HPDE6-E6E7 (cell line): ENCODE data around the gene USH2A.

Experiments
- DNase-seq: peaks from one replicate; pipeline ENCODE4 v3.0.0; 2011; ENCODE audit warnings: missing footprints; ENCODE audit errors: extremely low spot score

The USH2A gene

GRCh38 chr1:215958841-215959240 lies 464.4 kb downstream of the USH2A start:
- DNase-seq: no peak

DNA sequence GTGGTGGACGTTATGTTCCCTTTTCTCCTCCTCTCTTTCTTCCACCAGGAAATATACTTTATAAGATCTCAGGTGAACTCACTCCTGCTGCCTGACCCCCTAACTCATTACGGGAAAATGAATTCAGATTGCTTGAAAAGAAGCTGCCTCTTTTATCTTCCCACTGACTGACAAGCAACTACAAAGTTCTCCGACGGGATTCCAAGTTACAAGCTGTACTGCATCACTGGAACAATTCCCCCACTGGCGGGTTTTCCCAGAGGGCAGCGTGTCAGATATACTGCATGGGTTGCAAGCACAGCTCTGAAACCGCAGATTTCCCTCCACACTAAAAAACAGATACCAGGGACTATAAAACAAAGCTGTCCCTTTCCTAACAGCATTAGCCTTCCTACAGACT lies 465.6 kb downstream of the USH2A start:
- no peak for DNase-seq

- no peak for DNase-seq
Measured at GRCh38 chr1:215932558-215932957, 490.7 kb downstream of the USH2A start.

- no peak for DNase-seq
Measured at GRCh38 chr1:215926670-215927069, 496.6 kb downstream of the USH2A start.

DNA sequence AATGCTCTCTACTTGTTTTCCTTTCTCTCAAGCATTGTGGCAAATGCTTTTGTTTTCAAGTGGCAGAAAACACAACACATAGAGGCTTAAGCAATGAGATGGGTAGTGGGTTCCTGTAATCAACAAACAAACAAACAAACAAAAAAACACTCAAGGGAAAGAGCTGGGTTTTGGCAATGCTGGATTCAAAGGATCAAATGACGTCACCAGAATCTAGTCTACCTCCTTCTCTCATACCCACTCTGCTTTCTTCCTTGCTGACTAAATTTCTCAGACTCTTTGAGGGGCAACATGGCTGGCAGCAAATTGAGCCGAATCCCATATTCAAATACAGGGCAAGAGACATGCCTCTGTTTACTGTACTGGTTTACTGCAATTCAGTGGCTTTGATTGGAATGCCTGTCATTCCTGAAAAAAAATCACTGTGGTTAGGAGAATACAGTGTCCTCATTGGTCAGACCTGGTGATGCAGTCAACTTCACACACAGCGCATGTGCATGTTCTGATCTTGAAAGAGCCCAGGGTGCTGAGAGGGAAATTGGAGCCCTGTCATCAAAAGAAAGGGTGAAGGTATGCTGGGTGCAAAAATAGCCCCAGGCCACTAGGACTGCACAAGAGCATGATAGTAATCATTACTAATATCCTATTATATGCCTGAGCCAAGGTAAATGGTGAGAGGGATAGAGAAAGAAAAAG lies 500.0 kb downstream of the USH2A start:
- DNase-seq: peak; percentile 0

GRCh38 chr1:215911406-215911968 lies 511.8 kb downstream of the USH2A start:
- DNase-seq: no peak

DNA sequence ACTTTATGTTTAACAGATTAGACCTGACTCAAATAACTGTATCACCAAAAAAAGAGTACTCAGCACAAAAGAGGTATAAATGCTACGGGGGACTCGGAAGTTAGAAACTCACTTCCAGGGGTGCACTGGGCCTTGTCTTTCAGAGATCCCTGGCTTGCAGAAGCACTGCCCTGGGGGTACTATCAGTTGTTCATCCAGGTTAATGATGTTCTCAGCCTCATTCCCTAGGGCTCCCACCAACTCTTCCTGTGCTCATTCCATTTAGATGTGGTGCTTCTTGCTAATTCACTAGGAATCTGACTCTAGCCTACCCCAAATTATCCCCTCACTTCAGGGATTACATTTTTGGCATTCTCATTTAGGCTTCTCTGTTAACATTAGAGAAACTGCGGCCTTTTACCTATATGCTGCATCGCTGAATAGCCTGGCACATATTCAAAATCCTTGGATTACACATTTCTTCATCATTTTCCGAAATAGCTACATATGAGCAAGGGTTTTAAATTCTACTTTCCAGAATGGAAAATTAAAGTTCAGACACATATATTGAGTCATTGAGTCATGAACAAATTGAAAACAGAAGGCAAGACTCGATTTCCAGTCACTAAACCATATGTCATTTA lies 517.6 kb downstream of the USH2A start:
- no peak for DNase-seq

- no peak for DNase-seq
Measured at GRCh38 chr1:215900684-215901083, 522.6 kb downstream of the USH2A start.

DNA sequence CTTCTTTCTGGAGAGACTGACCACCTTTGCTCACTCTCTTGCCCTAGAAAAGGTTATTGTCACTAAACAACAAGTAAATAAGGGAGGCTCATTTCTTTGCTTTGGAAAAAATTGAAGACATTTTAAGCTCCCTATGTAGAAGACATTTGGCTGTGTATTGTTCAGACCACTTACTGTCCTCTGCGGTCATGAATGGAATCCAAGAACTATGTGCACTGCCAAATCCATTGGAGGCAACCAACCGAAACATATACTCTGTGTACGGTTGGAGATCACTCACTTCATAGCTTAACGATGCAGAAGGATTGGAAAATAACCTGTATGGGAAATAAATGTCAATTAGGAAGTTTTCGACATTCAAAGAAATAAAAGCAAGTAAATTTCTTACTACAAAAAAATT lies 523.3 kb downstream of the USH2A start:
- DNase-seq: no peak

- no peak for DNase-seq
Measured at GRCh38 chr1:215895893-215896292, 527.4 kb downstream of the USH2A start.

DNA sequence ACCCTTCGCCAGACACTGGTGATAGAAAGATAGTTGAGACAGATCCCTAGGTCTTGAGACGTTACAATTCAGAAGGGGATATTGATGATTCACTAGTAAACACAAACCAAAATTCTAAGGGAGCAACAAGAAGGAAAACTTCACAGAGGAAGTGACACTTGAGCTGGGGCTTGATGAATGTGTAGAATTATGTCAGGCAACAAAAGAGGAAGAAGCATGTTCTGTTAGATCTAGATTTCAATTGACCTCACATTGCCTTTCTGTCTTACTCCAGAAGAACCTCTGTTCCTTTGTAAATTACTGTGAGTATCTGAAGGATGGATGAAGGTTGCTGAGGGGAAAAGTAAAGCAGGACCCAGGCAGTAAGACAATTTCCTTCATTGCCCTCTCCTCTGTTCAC lies 528.0 kb downstream of the USH2A start:
- no peak for DNase-seq

GRCh38 chr1:215894617-215895016 lies 528.6 kb downstream of the USH2A start:
- no peak for DNase-seq

DNA sequence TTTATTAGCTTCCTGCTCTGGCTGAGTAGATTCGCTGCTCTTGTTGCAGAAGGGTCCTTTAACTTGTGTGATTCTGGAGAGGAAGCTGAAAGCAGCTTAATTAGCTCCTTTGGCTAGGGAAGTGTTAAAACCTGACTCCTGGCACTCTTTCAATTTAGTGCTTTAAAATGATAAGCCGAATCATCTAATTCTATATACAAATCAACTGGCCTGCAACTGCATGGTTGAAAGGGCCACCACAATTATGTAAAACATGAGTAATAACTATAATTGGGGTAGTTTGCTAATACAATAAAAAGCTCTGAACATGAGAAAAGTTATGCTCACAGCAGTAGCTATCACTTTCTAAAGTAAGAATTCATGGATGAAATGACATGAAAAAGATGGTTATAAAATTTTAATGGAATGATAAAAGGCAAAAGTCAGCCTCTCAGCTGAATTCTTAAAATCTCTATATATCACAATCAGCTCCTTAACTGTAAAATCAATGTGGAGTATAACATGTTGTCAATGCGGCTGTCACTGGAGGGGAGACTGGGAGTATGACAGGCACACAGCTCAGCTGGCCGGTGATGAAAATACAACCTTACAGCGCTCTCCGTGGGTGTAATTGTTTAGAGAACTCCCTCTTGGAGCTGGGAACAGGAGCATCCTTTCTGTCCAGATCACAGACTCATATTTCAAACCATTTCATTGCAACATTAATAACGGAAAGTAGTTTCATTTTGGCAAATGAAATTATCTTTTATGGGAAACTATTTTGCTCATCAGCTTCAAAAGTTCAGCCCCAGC lies 531.8 kb downstream of the USH2A start:
- no peak for DNase-seq

DNA sequence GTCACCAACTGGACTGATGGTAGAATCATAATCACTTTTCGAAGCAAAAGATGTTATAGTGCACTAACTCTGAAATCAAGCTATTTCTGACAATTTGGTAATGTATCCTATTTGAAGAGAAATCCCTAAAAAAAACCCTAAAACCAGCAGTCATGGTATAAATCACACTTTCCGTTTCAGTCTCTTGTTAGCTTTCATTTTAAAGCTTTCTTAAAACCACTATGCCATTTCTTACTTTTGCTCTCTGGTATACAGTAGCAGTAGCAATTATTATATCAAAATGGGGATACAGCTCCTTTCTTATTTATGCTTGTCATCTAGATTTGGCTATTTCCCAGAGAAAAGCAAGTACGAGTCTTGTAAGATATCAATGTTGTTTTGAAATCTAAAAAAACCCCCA lies 532.8 kb downstream of the USH2A start:
- no peak for DNase-seq

- DNase-seq: no peak
Measured at GRCh38 chr1:215889871-215890270, 533.4 kb downstream of the USH2A start.

DNA sequence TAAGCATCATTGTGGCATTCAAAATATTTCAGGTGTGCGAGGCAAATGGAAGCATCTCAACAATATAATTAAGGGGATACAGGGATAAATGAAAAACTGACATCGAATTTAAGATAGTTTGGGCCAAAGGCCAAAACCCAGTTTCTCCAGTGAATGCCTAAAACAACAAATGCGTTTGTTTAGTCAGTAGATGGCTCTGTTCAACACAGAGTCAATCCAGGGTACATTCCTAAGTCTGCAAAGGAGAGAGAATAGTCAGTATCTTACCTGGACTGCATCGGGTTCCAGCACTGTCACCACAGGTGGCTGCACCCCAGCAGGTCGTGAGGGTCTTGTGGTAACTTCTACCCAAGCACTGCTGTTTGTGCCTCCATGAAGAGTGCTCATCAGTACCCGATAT lies 535.1 kb downstream of the USH2A start:
- DNase-seq: no peak

- DNase-seq: no peak
Measured at GRCh38 chr1:215887627-215888026, 535.6 kb downstream of the USH2A start.

GRCh38 chr1:215883004-215883403 lies 540.2 kb downstream of the USH2A start:
- no peak for DNase-seq

GRCh38 chr1:215878843-215879242 lies 544.4 kb downstream of the USH2A start:
- DNase-seq: no peak

GRCh38 chr1:215878128-215878527 lies 545.1 kb downstream of the USH2A start:
- DNase-seq: no peak

DNA sequence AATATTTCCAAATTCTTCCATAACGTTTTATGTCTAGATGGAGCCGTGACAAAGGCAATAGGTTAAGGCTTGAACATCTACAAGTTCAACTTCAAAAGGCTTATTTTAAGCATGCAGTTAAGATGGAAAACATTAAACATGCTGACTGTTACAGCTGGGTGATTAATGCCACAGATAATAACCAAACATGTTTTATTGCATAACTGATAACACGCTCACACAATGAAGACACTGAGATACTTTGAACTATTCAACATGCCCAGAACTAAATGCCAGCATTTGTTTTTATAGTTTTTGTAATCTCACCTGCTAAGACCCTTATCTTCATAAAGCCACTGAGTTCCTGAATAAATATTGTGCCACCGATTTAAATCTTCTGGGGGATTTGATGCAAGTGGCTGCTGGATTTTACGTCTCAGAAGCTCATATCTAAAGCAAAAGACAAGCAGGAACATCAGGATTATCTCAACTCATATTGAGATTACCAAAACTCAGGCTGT lies 545.7 kb downstream of the USH2A start:
- DNase-seq: no peak

- DNase-seq: no peak
Measured at GRCh38 chr1:215875712-215876111, 547.5 kb downstream of the USH2A start.
